ENCODE measurements around the gene DIPK1B. TPM values are rescaled to one million over a fixed set of nuclear protein-coding genes. Genes with fewer than 3 reads are reported as not detected.
"Not testable (repeated sequence)": the region's sequence is repeated elsewhere in the genome, so short reads cannot be mapped to it uniquely, and the experiment has no call there.

The DIPK1B gene
- total and polyA plus RNA-seq, 3 donors from 2014 or later = 23.3 to 36.2 (median 28.7) TPM

GRCh38 chr9:136754626-136755301 lies 42.4 kb downstream of the DIPK1B start:
- intact Hi-C loops (cut with DNase I; ENCODE audit: low total_unique reads) = no loop called here
- Histone ChIP-seq H3K4me3 (no peak overlapping the region), H3K27me3 (no peaks in the 10 kb centered on the region), H3K27ac (no peak overlapping the region), H3K4me1 (peaks cover 5% of the 10 kb centered on the region), H3K36me3 (ENCODE audit: low read depth, missing control alignments) (no peaks in the 10 kb centered on the region), H3K9me3 (no peaks in the 10 kb centered on the region)
- no peak for TF ChIP-seq POLR2A (IDR thresholded peaks at IDR 0.05)
- TF ChIP-seq, protein P1, sequence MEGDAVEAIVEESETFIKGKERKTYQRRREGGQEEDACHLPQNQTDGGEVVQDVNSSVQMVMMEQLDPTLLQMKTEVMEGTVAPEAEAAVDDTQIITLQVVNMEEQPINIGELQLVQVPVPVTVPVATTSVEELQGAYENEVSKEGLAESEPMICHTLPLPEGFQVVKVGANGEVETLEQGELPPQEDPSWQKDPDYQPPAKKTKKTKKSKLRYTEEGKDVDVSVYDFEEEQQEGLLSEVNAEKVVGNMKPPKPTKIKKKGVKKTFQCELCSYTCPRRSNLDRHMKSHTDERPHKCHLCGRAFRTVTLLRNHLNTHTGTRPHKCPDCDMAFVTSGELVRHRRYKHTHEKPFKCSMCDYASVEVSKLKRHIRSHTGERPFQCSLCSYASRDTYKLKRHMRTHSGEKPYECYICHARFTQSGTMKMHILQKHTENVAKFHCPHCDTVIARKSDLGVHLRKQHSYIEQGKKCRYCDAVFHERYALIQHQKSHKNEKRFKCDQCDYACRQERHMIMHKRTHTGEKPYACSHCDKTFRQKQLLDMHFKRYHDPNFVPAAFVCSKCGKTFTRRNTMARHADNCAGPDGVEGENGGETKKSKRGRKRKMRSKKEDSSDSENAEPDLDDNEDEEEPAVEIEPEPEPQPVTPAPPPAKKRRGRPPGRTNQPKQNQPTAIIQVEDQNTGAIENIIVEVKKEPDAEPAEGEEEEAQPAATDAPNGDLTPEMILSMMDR (IDR thresholded peaks at IDR 0.05) = no peak
- DNase-seq = no peak
- 82 to 88% methylated on average over 4 to 24 of the region's 24 CpGs for WGBS, 2 donors

DNA sequence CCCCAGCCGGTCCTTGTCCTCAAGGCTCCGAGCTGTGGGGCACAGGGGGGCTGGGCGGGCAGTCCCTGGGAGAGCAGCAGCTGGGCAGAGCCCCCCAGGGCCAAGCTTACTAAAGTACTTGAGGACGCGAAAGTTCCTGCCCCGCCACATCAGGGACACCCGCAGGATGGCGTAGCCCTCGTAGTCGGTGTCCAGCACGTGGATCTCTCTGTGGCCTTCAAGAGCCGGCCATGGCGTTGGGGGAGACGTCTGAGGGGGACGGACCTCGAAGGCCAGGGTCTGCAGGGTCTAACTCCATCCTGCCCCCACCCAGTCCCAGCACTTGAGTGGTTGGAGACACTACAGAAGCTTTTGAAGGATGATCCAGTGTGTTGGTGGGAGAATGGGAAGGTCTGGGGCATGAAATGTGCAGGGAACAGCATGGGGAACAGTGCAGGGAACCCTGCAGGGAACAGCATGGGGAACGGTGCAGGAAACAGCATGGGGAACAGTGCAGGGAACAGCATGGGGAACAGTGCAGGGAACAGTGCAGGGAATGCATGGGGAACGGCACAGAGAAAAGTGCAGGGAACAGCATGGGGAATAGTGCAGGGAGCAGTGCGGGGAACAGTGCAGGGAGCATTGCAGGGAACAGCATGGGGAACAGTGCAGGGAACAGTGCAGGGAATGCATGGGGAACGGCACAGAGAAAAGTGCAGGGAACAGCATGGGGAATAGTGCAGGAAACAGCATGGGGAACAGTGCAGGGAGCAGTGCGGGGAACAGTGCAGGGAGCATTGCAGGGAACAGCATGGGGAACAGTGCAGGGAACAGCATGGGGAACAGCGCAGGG lies 43.1 kb downstream of the DIPK1B start:
- H3K9me3 ChIP-seq; H3K36me3 ChIP-seq (ENCODE audit: low read depth, missing control alignments); H3K4me3 ChIP-seq; H3K4me1 ChIP-seq; H3K27me3 ChIP-seq; DNase-seq; H3K27ac ChIP-seq; intact Hi-C loops (cut with DNase I; ENCODE audit: low total_unique reads): not testable (repeated sequence)
- WGBS, 2 donors = 89 to 90% methylated on average over 22 of the region's 22 CpGs

GRCh38 chr9:136756134-136756438 lies 43.7 kb downstream of the DIPK1B start:
- no peaks in the 10 kb centered on the region for H3K9me3 ChIP-seq
- H3K27ac ChIP-seq = no peak overlapping the region
- 87 to 89% methylated on average over 4 of the region's 4 CpGs for WGBS, 2 donors
- H3K27me3 ChIP-seq = no peaks in the 10 kb centered on the region
- no peak for DNase-seq
- H3K4me3 ChIP-seq = no peak overlapping the region
- H3K36me3 ChIP-seq (ENCODE audit: low read depth, missing control alignments) = no peaks in the 10 kb centered on the region
- TF ChIP-seq POLR2A (IDR thresholded peaks at IDR 0.05) = no peak
- intact Hi-C loops (cut with DNase I; ENCODE audit: low total_unique reads) = no loop called here
- no peaks in the 10 kb centered on the region for H3K4me1 ChIP-seq

GRCh38 chr9:136756836-136757235 lies 44.5 kb downstream of the DIPK1B start:
- Histone ChIP-seq H3K27me3 (no peaks in the 10 kb centered on the region), H3K9me3 (no peaks in the 10 kb centered on the region), H3K4me3 (no peak overlapping the region), H3K36me3 (ENCODE audit: low read depth, missing control alignments) (no peaks in the 10 kb centered on the region), H3K4me1 (no peaks in the 10 kb centered on the region), H3K27ac (no peak overlapping the region)
- WGBS, 2 donors = 90 to 93% methylated on average over 14 to 18 of the region's 18 CpGs
- intact Hi-C loops (cut with DNase I; ENCODE audit: low total_unique reads) = no loop called here
- no peak for DNase-seq
- TF ChIP-seq, protein P1 (IDR thresholded peaks at IDR 0.05) = no peak
- TF ChIP-seq POLR2A (IDR thresholded peaks at IDR 0.05) = no peak

- TF ChIP-seq, protein P1 (IDR thresholded peaks at IDR 0.05) = no peak
- no peak for TF ChIP-seq POLR2A (IDR thresholded peaks at IDR 0.05)
- DNase-seq = no peak
- H3K4me3 ChIP-seq = no peak overlapping the region
- no peak overlapping the region for H3K27ac ChIP-seq
- H3K9me3 ChIP-seq = no peaks in the 10 kb centered on the region
- H3K4me1 ChIP-seq = no peaks in the 10 kb centered on the region
- H3K36me3 ChIP-seq (ENCODE audit: low read depth, missing control alignments) = no peaks in the 10 kb centered on the region
- no peaks in the 10 kb centered on the region for H3K27me3 ChIP-seq
- intact Hi-C loops (cut with DNase I; ENCODE audit: low total_unique reads) = no loop called here
- 85 to 94% methylated on average over 4 to 20 of the region's 20 CpGs for WGBS, 2 donors
These were observed 45.0 kb downstream of the DIPK1B start for GRCh38 chr9:136757328-136757727.
